Epithelial cell of esophagus (primary cell): ENCODE results near the gene CATSPER3.
A peak's percentile ranks its signal among the peaks of the same experiment; 100 is the strongest.

Experiments
- DNase-seq: peaks from one replicate; pipeline ENCODE4 v3.0.0; 2010; ENCODE audit warnings: low read depth
- H3K4me3 ChIP-seq: 2 replicates; pipeline ENCODE4 v1.5.1; 2011; ENCODE audit warnings: mild to moderate bottlenecking, low read length, control low read depth
- CTCF ChIP-seq: IDR thresholded peaks from 2 replicates; pipeline ENCODE4 v1.5.1; 2011; ENCODE audit warnings: low read depth, mild to moderate bottlenecking, low read length, control low read depth, inconsistent platforms; ENCODE audit not compliant: insufficient read depth; ENCODE audit errors: missing control alignments

CATSPER3 gene

GRCh38 chr5:135030123-135030955 lies 62.6 kb downstream of the CATSPER3 start:
- DNase-seq: no peak
- no peak for TF ChIP-seq CTCF
- peak overlapping the region; percentile 96 for H3K4me3 ChIP-seq

- peak overlapping the region; percentile 96 for H3K4me3 ChIP-seq
- no peak for DNase-seq
- no peak for TF ChIP-seq CTCF
Measured at GRCh38 chr5:135030956-135031812, 63.5 kb downstream of the CATSPER3 start.

- TF ChIP-seq CTCF: no peak
- no peak for DNase-seq
- peak overlapping the region; percentile 96 for H3K4me3 ChIP-seq
Measured at GRCh38 chr5:135031813-135032694, 64.3 kb downstream of the CATSPER3 start.

GRCh38 chr5:135032695-135032998 lies 64.9 kb downstream of the CATSPER3 start:
- TF ChIP-seq CTCF: no peak
- no peak for DNase-seq
- peak overlapping the region; percentile 96 for H3K4me3 ChIP-seq

GRCh38 chr5:135032999-135033861 lies 65.5 kb downstream of the CATSPER3 start:
- TF ChIP-seq CTCF: no peak
- H3K4me3 ChIP-seq: peak overlapping the region; percentile 96
- peak; percentile 68 for DNase-seq

GRCh38 chr5:135033901-135034235 lies 66.2 kb downstream of the CATSPER3 start, which contains the start of gene PITX1:
PITX1 (minus strand) TSS chr5:135034228; CDS start chr5:135033881, 347 bp downstream.
- TF ChIP-seq CTCF: no peak
- no peak for DNase-seq
- peak within 1 kb of the TSS; percentile 96 for H3K4me3 ChIP-seq
